Activated T-cell treated with anti-CD3 and anti-CD28 coated beads, Interleukin-2, amount 50 U/mL, for 4 hours (primary cell): Measurements from ENCODE around the gene USP46. TPM values are rescaled to one million over a fixed set of nuclear protein-coding genes. Genes with fewer than 3 reads are reported as not detected.

Source experiments
- ATAC-seq, 2 donors: fragments of 200-7000 bp; cut with Tn5 transposase; one replicate each; pipeline ENCODE4 v1.10.0; 2021
- DNase-seq: peaks from one replicate; pipeline ENCODE4 v3.0.0-alpha.2; 2020
- H3K27me3 Mint-ChIP-seq: one replicate; pipeline ENCODE4 v1.8.0; 2021; ENCODE audit warnings: low read depth, mixed read lengths
- H3K36me3 Mint-ChIP-seq: one replicate; pipeline ENCODE4 v1.8.0; 2022; ENCODE audit warnings: mixed read lengths; ENCODE audit not compliant: insufficient read depth
- H3K4me1 Mint-ChIP-seq: one replicate; pipeline ENCODE4 v1.8.0; 2021; ENCODE audit warnings: low read depth, mixed read lengths
- H3K4me3 Mint-ChIP-seq: one replicate; pipeline ENCODE4 v1.8.0; 2021; ENCODE audit warnings: mild to moderate bottlenecking, moderate library complexity, mixed read lengths
- H3K9me3 Mint-ChIP-seq: one replicate; pipeline ENCODE4 v1.8.0; 2021; ENCODE audit warnings: mixed read lengths
- total RNA-seq, 3 donors: library from RNA; stranded (reverse); gene quantifications; one replicate each; pipeline ENCODE4 v1.2.1, GENCODE V29; 2021

The USP46 gene
- total RNA-seq, 3 donors from 2014 or later: 6.2 to 10.4 (median 7.4) TPM

- H3K36me3 Mint-ChIP-seq: peaks cover 11% of the 10 kb centered on the region
- peaks cover 34% of the 10 kb centered on the region for H3K27me3 Mint-ChIP-seq
- H3K4me1 Mint-ChIP-seq: peaks cover 3% of the 10 kb centered on the region
Observed at GRCh38 chr4:52665592-52665991, 6.5 kb upstream of the USP46 start.

DNA sequence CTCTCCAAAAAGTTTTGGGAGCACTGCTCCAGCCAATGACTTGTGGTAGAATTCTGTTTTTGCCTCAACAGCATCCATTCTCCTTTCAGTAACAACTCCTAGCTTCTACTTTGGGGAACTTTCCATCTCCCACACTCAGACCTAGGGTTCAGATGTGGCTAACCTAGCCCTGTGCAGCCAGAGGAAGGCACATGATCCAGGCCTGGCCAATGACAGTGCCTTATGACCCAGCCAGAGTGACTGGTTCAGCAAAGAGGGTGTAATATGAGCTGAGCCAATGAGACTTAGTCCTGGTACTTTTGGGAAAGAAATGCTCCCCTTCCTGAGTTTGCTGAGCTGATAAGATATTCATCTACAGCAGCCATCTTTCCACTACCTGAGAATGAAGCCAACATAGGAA lies 5.4 kb upstream of the USP46 start:
- no peaks in the 10 kb centered on the region for H3K9me3 Mint-ChIP-seq
- peaks cover 33% of the 10 kb centered on the region for H3K27me3 Mint-ChIP-seq
- peaks cover 9% of the 10 kb centered on the region for H3K4me1 Mint-ChIP-seq
- DNase-seq (no peak), ATAC-seq (no peak)
- no peak overlapping the region for H3K4me3 Mint-ChIP-seq
- peaks cover 11% of the 10 kb centered on the region for H3K36me3 Mint-ChIP-seq

More at GRCh38 chr4:52665592-52665991, 6.5 kb upstream of the USP46 start:
- H3K4me3 Mint-ChIP-seq: no peak overlapping the region
- peak in 1 of 2 donors; percentile 43 for ATAC-seq
- H3K9me3 Mint-ChIP-seq: no peaks in the 10 kb centered on the region
- DNase-seq: no peak

- H3K27me3 Mint-ChIP-seq: peaks cover 15% of the 10 kb centered on the region
- peaks cover 15% of the 10 kb centered on the region for H3K4me1 Mint-ChIP-seq
Observed at GRCh38 chr4:52661966-52662690, 3.0 kb upstream of the USP46 start.

DNA sequence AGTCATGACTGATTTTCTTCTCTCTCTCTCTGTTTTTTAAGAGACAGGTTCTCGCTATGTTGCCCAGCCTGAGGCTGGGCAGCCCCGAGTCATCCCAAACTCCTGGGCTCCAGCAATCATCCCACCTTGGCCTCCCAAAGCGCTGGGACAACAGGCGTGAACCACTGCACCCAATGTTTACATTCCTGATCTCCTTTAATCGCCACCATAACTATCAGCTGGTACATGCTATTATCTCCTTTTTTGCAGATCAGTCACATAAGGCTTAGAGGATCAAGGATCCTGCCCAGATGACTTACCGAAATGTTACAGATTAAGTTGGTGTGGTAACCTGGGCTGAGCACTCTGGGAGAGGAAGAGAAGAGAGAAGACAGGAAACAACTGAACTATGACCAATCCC lies 1.5 kb upstream of the USP46 start:
- H3K27me3 Mint-ChIP-seq: peaks cover 12% of the 10 kb centered on the region
- H3K9me3 Mint-ChIP-seq: no peaks in the 10 kb centered on the region
- peaks cover 16% of the 10 kb centered on the region for H3K36me3 Mint-ChIP-seq
- no peak for ATAC-seq
- peaks cover 20% of the 10 kb centered on the region for H3K4me1 Mint-ChIP-seq
- peak overlapping the region; percentile 88 for H3K4me3 Mint-ChIP-seq
- no peak for DNase-seq

More at GRCh38 chr4:52661966-52662690, 3.0 kb upstream of the USP46 start:
- no peak for DNase-seq
- no peaks in the 10 kb centered on the region for H3K9me3 Mint-ChIP-seq
- H3K36me3 Mint-ChIP-seq: peaks cover 11% of the 10 kb centered on the region
- no peak overlapping the region for H3K4me3 Mint-ChIP-seq
- no peak for ATAC-seq

GRCh38 chr4:52659722-52660261 lies 691 bp upstream of the USP46 start:
- peak overlapping the region; percentile 88 for H3K4me3 Mint-ChIP-seq
- H3K36me3 Mint-ChIP-seq: peaks cover 16% of the 10 kb centered on the region
- ATAC-seq (peak; percentile 16 to 30), DNase-seq (no peak)
- H3K9me3 Mint-ChIP-seq: no peaks in the 10 kb centered on the region
- H3K4me1 Mint-ChIP-seq: peaks cover 20% of the 10 kb centered on the region
- H3K27me3 Mint-ChIP-seq: peaks cover 9% of the 10 kb centered on the region

DNA sequence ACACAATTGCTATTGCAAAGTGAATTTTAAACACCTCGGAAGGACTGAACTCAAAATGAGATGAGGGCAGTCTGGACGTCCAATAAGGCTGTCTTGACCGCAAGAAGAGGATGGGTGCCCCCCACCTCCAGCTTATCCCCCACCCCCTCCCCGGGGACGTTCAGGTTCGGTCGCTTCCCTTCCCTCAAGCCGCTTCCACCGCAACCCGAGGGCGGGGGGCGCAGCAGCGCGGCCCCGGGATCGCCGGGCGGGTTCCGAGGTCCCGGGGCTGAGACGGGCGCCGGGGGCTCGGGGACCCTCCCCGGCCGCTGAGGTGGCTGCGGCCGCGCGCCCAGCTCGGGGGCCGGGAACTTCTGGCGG lies 480 bp downstream of the USP46 start:
- DNase-seq: no peak
- Mint-ChIP-seq H3K4me3 (peak overlapping the region; percentile 79), H3K27me3 (peaks cover 9% of the 10 kb centered on the region), H3K4me1 (peaks cover 20% of the 10 kb centered on the region), H3K9me3 (no peaks in the 10 kb centered on the region), H3K36me3 (peaks cover 16% of the 10 kb centered on the region)
- peak in 1 of 2 donors; percentile 11 for ATAC-seq

- peaks cover 9% of the 10 kb centered on the region for H3K27me3 Mint-ChIP-seq
- H3K9me3 Mint-ChIP-seq: peaks cover 2% of the 10 kb centered on the region
- ATAC-seq (no peak), DNase-seq (no peak)
- peaks cover 20% of the 10 kb centered on the region for H3K4me1 Mint-ChIP-seq
- H3K36me3 Mint-ChIP-seq: peaks cover 17% of the 10 kb centered on the region
- peak overlapping the region; percentile 74 for H3K4me3 Mint-ChIP-seq
Observed at GRCh38 chr4:52657618-52658501, 1.2 kb downstream of the USP46 start.

DNA sequence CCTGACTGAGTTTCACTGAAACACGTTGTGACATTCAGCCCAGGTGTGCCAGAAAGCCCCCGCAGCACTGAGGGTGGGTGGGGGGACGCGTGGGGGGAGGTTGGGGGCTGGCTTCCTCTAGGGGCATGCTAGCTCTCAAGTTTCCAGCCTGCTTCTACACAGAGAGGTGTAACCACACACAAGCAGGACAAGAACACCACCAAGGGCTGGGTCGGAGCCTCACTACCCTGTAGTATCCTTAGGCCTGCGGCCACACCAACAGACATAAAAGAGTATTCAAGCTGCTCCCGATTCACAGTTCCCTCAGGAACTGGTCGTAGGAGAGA lies 1.8 kb downstream of the USP46 start:
- peaks cover 5% of the 10 kb centered on the region for H3K9me3 Mint-ChIP-seq
- peak overlapping the region; percentile 74 for H3K4me3 Mint-ChIP-seq
- peaks cover 17% of the 10 kb centered on the region for H3K36me3 Mint-ChIP-seq
- H3K27me3 Mint-ChIP-seq: peaks cover 9% of the 10 kb centered on the region
- ATAC-seq (no peak), DNase-seq (no peak)
- peaks cover 20% of the 10 kb centered on the region for H3K4me1 Mint-ChIP-seq

GRCh38 chr4:52655506-52655905 lies 3.6 kb downstream of the USP46 start:
- H3K27me3 Mint-ChIP-seq: peaks cover 2% of the 10 kb centered on the region
- ATAC-seq (no peak), DNase-seq (no peak)
- H3K4me3 Mint-ChIP-seq: no peak overlapping the region
- peaks cover 26% of the 10 kb centered on the region for H3K4me1 Mint-ChIP-seq
- peaks cover 11% of the 10 kb centered on the region for H3K36me3 Mint-ChIP-seq
- H3K9me3 Mint-ChIP-seq: peaks cover 5% of the 10 kb centered on the region

DNA sequence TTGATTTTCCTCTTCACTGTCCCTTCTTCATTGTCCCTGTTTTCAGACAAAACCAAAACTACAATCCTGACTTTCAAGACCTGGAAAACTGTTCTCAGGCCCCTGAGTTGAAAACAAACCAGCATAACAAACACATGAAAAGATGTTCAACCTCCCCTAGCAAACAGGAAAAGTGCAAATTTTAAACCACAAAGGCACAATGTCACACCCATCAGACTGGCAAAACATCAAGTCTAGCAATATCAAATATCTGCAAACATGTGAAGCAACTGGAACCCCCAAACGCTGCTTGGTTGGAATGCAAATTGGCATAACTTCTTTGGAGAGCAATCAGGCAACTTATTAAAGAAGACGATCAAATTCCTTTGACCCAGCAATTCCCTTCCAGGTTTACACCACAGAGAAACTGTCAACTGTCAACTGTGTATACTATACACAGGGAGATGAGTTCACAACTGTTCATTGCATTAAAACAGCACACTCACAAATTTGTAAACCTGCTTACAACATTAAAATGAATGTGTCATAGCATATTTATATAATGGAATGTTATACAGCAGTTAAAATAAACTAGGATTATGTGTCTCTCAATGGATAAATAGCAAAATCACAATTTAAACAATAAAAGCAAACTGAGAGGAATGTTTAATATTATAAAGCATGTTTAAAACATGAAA lies 7.0 kb downstream of the USP46 start:
- ATAC-seq (no peak), DNase-seq (no peak)
- H3K9me3 Mint-ChIP-seq: peaks cover 5% of the 10 kb centered on the region
- H3K36me3 Mint-ChIP-seq: peaks cover 13% of the 10 kb centered on the region
- peak overlapping the region; percentile 0 for H3K4me3 Mint-ChIP-seq
- H3K4me1 Mint-ChIP-seq: peaks cover 28% of the 10 kb centered on the region
- no peaks in the 10 kb centered on the region for H3K27me3 Mint-ChIP-seq

- H3K27me3 Mint-ChIP-seq: no peaks in the 10 kb centered on the region
- H3K36me3 Mint-ChIP-seq: peaks cover 8% of the 10 kb centered on the region
- ATAC-seq (no peak), DNase-seq (no peak)
- no peak overlapping the region for H3K4me3 Mint-ChIP-seq
- peaks cover 39% of the 10 kb centered on the region for H3K4me1 Mint-ChIP-seq
- peaks cover 5% of the 10 kb centered on the region for H3K9me3 Mint-ChIP-seq
Observed at GRCh38 chr4:52648836-52649235, 10.3 kb downstream of the USP46 start.

DNA sequence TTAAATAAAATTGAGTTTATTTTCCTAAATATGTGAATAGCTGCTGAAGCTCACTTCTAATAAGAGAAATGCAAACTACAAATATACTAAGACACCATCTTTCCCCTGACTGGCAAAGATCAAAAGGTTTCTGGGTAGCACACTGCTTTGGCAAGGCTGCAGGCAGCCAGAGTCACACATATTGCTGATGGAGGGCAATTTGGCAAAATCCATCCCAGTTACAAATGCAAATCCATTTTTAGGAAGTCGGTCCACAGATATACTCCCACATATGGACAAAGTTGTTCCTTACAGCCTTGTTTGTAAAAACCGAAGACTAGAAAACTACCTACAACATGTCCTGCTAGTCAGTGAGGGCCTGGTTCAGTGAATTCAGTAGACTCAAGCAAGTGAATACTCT lies 12.4 kb downstream of the USP46 start:
- no peak for DNase-seq

DNA sequence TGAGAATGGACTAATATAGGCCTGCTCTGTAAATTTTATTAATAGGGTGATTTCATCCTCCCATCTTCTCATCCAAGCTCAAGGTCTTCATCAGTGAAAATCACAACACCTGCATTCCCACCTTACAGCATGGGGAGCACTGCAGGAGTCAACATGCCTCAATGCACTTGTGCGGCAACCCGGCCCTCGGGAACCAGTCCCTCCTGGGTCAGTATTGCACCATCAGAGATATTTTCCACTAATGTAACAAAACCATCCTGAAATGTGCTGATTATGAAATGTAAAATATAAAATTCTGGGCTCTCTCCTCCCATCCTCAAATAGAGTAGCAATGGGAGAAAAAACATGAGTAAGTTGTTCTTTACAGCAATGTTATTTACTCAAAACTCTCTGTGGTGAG lies 13.0 kb downstream of the USP46 start:
- peaks cover 2% of the 10 kb centered on the region for H3K36me3 Mint-ChIP-seq
- no peaks in the 10 kb centered on the region for H3K27me3 Mint-ChIP-seq
- H3K4me3 Mint-ChIP-seq: no peak overlapping the region
- no peaks in the 10 kb centered on the region for H3K9me3 Mint-ChIP-seq
- ATAC-seq (no peak), DNase-seq (no peak)
- H3K4me1 Mint-ChIP-seq: peaks cover 48% of the 10 kb centered on the region

More for the DNA sequence above, 12.4 kb downstream of the USP46 start:
- Mint-ChIP-seq H3K4me1 (peaks cover 47% of the 10 kb centered on the region), H3K36me3 (peaks cover 3% of the 10 kb centered on the region), H3K4me3 (no peak overlapping the region), H3K9me3 (no peaks in the 10 kb centered on the region), H3K27me3 (no peaks in the 10 kb centered on the region)
- ATAC-seq: no peak

GRCh38 chr4:52645300-52645699 lies 13.8 kb downstream of the USP46 start:
- Mint-ChIP-seq H3K4me1 (peaks cover 49% of the 10 kb centered on the region), H3K9me3 (no peaks in the 10 kb centered on the region), H3K27me3 (no peaks in the 10 kb centered on the region), H3K36me3 (peaks cover 2% of the 10 kb centered on the region), H3K4me3 (no peak overlapping the region)
- no peak for DNase-seq
- no peak for ATAC-seq
